ENCODE results near the gene PAPPA.

PAPPA gene

DNA sequence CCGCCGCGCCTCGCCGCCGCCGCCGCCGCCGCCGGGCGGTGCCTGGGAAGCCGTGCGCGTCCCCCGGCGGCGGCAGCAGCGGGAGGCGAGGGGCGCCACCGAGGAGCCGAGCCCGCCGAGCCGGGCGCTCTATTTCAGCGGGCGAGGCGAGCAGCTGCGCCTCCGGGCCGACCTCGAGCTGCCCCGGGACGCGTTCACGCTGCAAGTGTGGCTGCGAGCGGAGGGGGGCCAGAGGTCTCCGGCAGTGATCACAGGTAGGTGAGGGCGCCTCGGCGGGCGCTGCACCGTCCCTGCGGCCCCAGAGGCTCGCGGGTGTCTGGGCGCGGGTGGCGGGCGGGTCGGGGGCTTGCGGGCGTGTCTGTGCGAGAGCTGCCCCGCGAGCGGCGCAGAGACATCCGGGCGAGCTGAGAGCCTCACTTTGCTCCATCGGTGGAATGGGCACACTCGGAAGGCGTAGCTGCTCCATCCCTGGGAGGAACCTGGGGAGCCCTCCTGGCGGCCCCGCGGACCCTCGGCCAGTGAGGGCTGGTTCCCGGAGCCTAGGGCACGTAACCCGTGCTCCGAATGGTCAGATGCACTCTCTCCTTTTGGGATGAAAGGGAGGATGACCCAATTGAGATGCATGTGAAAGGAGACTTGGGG is 864 bp downstream of the PAPPA start:
- H3K27ac ChIP-seq (ENCODE audit: low read depth, low read length) = peak overlapping the region; percentile 48
- no peaks in the 10 kb centered on the region for H3K36me3 ChIP-seq (ENCODE audit: insufficient read depth, low read length)
- peaks cover 7% of the 10 kb centered on the region for H3K4me1 ChIP-seq (ENCODE audit: insufficient read depth, low read length)
- peak overlapping the region; percentile 47 to 66 for H3K4me3 ChIP-seq (ENCODE audit: low read depth in 1 of 2, low read length in 2 of 2)
- H3K27me3 ChIP-seq (ENCODE audit: control insufficient read depth in 1 of 2, insufficient read depth in 2 of 2, low read length in 2 of 2) = peaks cover 12 to 34% of the 10 kb centered on the region in 2 donors
- H3K9ac ChIP-seq (ENCODE audit: low read length) = peak overlapping the region; percentile 53
- no peaks in the 10 kb centered on the region for H3K9me3 ChIP-seq (ENCODE audit: low read length)

DNA sequence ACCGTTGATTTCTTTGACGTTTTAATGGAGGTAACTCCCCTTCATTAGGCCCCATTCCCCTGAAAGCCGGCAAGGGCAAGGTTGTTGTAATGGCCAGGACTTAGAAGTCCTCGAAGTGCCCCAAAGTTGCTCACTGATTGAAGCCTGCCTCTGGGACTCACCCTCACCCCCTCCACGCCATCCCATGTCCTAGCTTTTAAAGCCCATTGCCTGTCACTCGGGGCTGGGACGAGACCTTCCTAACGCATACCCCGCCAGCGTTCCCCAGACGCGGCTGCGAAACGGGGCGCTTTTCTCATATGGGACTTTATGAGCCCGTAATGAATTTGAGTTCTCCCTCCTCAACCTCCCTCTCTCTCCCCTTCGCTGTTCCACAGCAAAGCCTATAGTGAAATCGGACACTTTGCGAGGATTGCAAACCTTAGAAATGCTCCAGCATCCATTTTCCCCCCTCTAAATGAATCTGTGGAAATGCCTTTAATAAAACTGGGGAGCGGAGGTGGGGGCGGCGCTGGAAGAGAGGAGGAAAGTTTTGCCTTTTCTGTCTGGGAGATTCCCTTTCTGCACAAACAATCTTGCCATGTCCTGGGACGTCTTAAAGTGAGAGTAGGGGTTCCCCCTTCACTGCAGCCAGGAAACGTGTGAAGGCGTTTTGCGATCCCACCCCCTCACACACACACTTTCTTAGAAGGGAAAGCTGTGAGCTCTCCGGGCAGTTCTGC is 1.5 kb downstream of the PAPPA start:
- H3K4me3 ChIP-seq (ENCODE audit: low read depth in 1 of 2, low read length in 2 of 2) = peak overlapping the region; percentile 47 to 66
- H3K9ac ChIP-seq (ENCODE audit: low read length) = peak overlapping the region; percentile 53
- peaks cover 12 to 34% of the 10 kb centered on the region in 2 donors for H3K27me3 ChIP-seq (ENCODE audit: control insufficient read depth in 1 of 2, insufficient read depth in 2 of 2, low read length in 2 of 2)
- no peaks in the 10 kb centered on the region for H3K9me3 ChIP-seq (ENCODE audit: low read length)
- H3K36me3 ChIP-seq (ENCODE audit: insufficient read depth, low read length) = no peaks in the 10 kb centered on the region
- H3K4me1 ChIP-seq (ENCODE audit: insufficient read depth, low read length) = peaks cover 7% of the 10 kb centered on the region
- peak overlapping the region; percentile 49 for H3K27ac ChIP-seq (ENCODE audit: low read depth, low read length)

DNA sequence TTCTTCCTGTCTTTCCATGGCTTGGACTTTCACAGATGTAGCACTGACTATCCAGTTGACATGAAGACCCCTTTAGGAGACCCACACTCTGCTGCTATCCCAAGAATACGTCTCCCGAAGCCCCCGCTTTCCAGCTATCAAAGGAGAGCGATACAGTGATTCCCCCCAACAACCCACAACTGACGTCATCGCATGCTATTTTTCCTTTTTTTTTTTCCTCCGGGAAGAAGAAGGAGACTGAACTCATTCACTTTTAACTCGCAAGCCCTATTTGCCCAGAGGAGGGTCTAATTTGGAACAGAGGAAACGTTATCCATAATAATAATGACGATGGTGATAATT is 2.1 kb downstream of the PAPPA start:
- H3K9ac ChIP-seq (ENCODE audit: low read length) = no peak overlapping the region
- H3K4me1 ChIP-seq (ENCODE audit: insufficient read depth, low read length) = peaks cover 7% of the 10 kb centered on the region
- no peaks in the 10 kb centered on the region for H3K9me3 ChIP-seq (ENCODE audit: low read length)
- no peaks in the 10 kb centered on the region for H3K36me3 ChIP-seq (ENCODE audit: insufficient read depth, low read length)
- peak overlapping the region in 1 of 2 donors; percentile 66 for H3K4me3 ChIP-seq (ENCODE audit: low read depth in 1 of 2, low read length in 2 of 2)
- peaks cover 12 to 34% of the 10 kb centered on the region in 2 donors for H3K27me3 ChIP-seq (ENCODE audit: control insufficient read depth in 1 of 2, insufficient read depth in 2 of 2, low read length in 2 of 2)
- H3K27ac ChIP-seq (ENCODE audit: low read depth, low read length) = peak overlapping the region; percentile 49

GRCh38 chr9:116156621-116157314 is 3.2 kb downstream of the PAPPA start:
- H3K4me3 ChIP-seq (ENCODE audit: low read depth in 1 of 2, low read length in 2 of 2) = peak overlapping the region in 1 of 2 donors; percentile 39
- H3K36me3 ChIP-seq (ENCODE audit: insufficient read depth, low read length) = no peaks in the 10 kb centered on the region
- peaks cover 7% of the 10 kb centered on the region for H3K4me1 ChIP-seq (ENCODE audit: insufficient read depth, low read length)
- peaks cover 8 to 34% of the 10 kb centered on the region in 2 donors for H3K27me3 ChIP-seq (ENCODE audit: control insufficient read depth in 1 of 2, insufficient read depth in 2 of 2, low read length in 2 of 2)
- no peak overlapping the region for H3K27ac ChIP-seq (ENCODE audit: low read depth, low read length)
- no peak overlapping the region for H3K9ac ChIP-seq (ENCODE audit: low read length)
- H3K9me3 ChIP-seq (ENCODE audit: low read length) = no peaks in the 10 kb centered on the region

GRCh38 chr9:116157436-116158138 is 4.0 kb downstream of the PAPPA start:
- no peak overlapping the region for H3K9ac ChIP-seq (ENCODE audit: low read length)
- no peak overlapping the region for H3K4me3 ChIP-seq (ENCODE audit: low read depth in 1 of 2, low read length in 2 of 2)
- H3K9me3 ChIP-seq (ENCODE audit: low read length) = no peaks in the 10 kb centered on the region
- no peaks in the 10 kb centered on the region for H3K36me3 ChIP-seq (ENCODE audit: insufficient read depth, low read length)
- peaks cover 8 to 33% of the 10 kb centered on the region in 2 donors for H3K27me3 ChIP-seq (ENCODE audit: control insufficient read depth in 1 of 2, insufficient read depth in 2 of 2, low read length in 2 of 2)
- peaks cover 7% of the 10 kb centered on the region for H3K4me1 ChIP-seq (ENCODE audit: insufficient read depth, low read length)
- no peak overlapping the region for H3K27ac ChIP-seq (ENCODE audit: low read depth, low read length)

DNA sequence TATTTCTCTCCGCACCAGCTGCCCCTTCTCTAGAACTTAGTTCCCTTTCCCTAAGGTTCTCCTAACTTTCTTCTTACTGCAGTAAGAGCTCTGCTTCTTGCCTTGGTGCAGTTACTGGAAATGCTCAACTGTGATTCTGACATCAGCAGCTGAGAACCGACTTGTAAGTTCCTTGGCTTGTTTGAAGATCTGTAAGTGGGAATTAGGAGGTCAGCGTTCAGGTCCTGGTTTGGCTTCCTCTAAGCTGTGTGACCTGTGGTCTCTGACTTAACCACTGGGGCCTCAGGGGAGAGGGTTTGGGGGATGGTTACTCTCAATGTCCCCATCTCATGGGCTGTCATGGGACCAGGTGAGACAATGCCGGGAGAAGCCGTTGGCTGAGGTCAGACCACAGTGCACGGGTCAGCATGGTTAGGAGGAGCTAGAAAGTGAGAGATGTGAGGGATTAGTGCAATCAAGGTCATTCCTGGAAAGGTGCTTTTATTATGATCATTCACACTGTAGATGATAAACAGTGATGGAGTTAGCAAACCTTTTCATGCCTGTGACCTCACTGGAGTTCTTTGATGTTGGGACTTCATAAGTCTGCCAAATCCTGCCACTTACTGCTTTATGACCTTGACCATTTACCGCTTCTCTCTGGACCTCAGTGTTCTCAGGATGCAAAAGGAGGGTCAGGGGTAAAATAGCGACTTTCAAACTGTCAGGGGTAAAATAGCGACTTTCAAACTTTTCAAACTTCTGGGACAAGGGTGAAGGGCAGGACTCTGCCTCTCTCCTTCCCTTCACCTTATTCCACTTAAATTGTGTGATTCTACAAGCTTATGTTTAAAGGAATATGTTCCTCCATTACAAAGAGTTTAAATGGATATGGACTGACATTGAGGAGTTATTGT is 7.3 kb downstream of the PAPPA start:
- H3K27ac ChIP-seq (ENCODE audit: low read depth, low read length) = no peak overlapping the region
- H3K9me3 ChIP-seq (ENCODE audit: low read length) = no peaks in the 10 kb centered on the region
- H3K4me1 ChIP-seq (ENCODE audit: insufficient read depth, low read length) = no peaks in the 10 kb centered on the region
- no peaks in the 10 kb centered on the region for H3K36me3 ChIP-seq (ENCODE audit: insufficient read depth, low read length)
- peaks cover 0 to 7% of the 10 kb centered on the region in 2 donors for H3K27me3 ChIP-seq (ENCODE audit: control insufficient read depth in 1 of 2, insufficient read depth in 2 of 2, low read length in 2 of 2)
- H3K4me3 ChIP-seq (ENCODE audit: low read depth in 1 of 2, low read length in 2 of 2) = no peak overlapping the region
- no peak overlapping the region for H3K9ac ChIP-seq (ENCODE audit: low read length)

DNA sequence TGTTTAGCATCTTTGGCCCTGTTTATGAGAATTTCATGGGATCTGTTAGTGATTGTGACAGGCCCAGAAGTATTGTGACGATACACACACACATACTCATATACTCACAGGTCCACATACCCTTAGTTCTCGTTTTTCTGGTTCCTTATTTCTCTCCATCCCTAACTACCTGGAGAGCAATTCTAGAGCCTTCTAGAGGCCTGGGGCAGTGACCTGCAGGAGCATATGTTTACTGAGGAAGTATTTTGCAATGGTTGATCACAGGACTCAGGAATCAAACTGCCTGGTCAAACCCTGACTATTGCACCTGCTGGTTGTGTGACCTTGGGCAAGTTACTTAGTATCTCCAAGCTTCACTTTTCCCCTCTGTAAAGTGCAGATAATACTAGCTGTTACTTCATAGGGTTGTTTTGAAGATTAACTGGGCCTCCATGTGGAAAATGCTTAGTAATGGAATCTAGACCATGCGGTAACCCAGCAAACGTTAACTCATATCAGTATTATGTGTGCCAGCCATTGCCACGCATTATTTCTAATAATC is 8.7 kb downstream of the PAPPA start:
- Histone ChIP-seq H3K27me3 (ENCODE audit: control insufficient read depth in 1 of 2, insufficient read depth in 2 of 2, low read length in 2 of 2) (no peaks in the 10 kb centered on the region), H3K4me3 (ENCODE audit: low read depth in 1 of 2, low read length in 2 of 2) (no peak overlapping the region), H3K36me3 (ENCODE audit: insufficient read depth, low read length) (no peaks in the 10 kb centered on the region), H3K9me3 (ENCODE audit: low read length) (no peaks in the 10 kb centered on the region), H3K9ac (ENCODE audit: low read length) (no peak overlapping the region), H3K27ac (ENCODE audit: low read depth, low read length) (no peak overlapping the region), H3K4me1 (ENCODE audit: insufficient read depth, low read length) (no peaks in the 10 kb centered on the region)

- Histone ChIP-seq H3K27me3 (ENCODE audit: control insufficient read depth in 1 of 2, insufficient read depth in 2 of 2, low read length in 2 of 2) (no peaks in the 10 kb centered on the region), H3K36me3 (ENCODE audit: insufficient read depth, low read length) (no peaks in the 10 kb centered on the region), H3K4me1 (ENCODE audit: insufficient read depth, low read length) (no peaks in the 10 kb centered on the region), H3K4me3 (ENCODE audit: low read depth in 1 of 2, low read length in 2 of 2) (no peak overlapping the region), H3K27ac (ENCODE audit: low read depth, low read length) (no peak overlapping the region), H3K9me3 (ENCODE audit: low read length) (no peaks in the 10 kb centered on the region), H3K9ac (ENCODE audit: low read length) (no peak overlapping the region)
These were observed 9.9 kb downstream of the PAPPA start for GRCh38 chr9:116163293-116164055.

- Histone ChIP-seq H3K4me3 (ENCODE audit: low read depth in 1 of 2, low read length in 2 of 2) (no peak overlapping the region), H3K9ac (ENCODE audit: low read length) (no peak overlapping the region), H3K9me3 (ENCODE audit: low read length) (no peaks in the 10 kb centered on the region), H3K27me3 (ENCODE audit: control insufficient read depth in 1 of 2, insufficient read depth in 2 of 2, low read length in 2 of 2) (no peaks in the 10 kb centered on the region), H3K27ac (ENCODE audit: low read depth, low read length) (no peak overlapping the region), H3K36me3 (ENCODE audit: insufficient read depth, low read length) (no peaks in the 10 kb centered on the region), H3K4me1 (ENCODE audit: insufficient read depth, low read length) (no peaks in the 10 kb centered on the region)
These were observed 12.3 kb downstream of the PAPPA start for GRCh38 chr9:116165912-116166311.

DNA sequence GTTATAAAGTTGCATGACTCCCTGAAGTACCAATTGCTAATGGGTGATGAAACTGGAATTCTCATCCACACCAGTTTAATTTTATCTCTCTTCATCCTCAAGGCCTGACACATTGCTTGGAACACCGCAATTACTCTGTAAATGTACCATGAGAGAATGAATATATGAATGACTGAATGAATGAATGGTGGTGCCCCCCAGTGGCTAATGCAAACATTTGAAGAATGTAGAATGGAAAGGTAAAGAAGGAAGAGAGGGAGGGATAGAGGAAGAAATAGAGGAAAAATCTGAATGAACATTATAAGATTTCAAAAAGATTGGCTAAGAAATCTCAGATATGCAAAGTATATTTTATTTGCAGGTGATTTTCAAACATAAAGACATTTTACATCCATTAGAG is 13.1 kb downstream of the PAPPA start:
- Histone ChIP-seq H3K4me1 (ENCODE audit: insufficient read depth, low read length) (no peaks in the 10 kb centered on the region), H3K4me3 (ENCODE audit: low read depth in 1 of 2, low read length in 2 of 2) (no peak overlapping the region), H3K9ac (ENCODE audit: low read length) (no peak overlapping the region), H3K27me3 (ENCODE audit: control insufficient read depth in 1 of 2, insufficient read depth in 2 of 2, low read length in 2 of 2) (no peaks in the 10 kb centered on the region), H3K36me3 (ENCODE audit: insufficient read depth, low read length) (no peaks in the 10 kb centered on the region), H3K27ac (ENCODE audit: low read depth, low read length) (no peak overlapping the region), H3K9me3 (ENCODE audit: low read length) (no peaks in the 10 kb centered on the region)

Data from muscle layer of colon (tissue), 2 donors.